Renal cortex interstitium (tissue), 11 donors: ENCODE measurements around the gene SLC30A3. TPM values are rescaled to one million over a fixed set of nuclear protein-coding genes. Genes with fewer than 3 reads are reported as not detected.
A peak's percentile ranks its signal among the peaks of the same experiment; 100 is the strongest.

Source experiments
- DNase-seq, 11 donors: peaks; one replicate each; pipeline ENCODE4 v3.0.0-alpha.2; 2013; ENCODE audit warnings: low read depth in 9 of 11, low spot score in 4 of 11; ENCODE audit errors: extremely low read depth in 1 of 11
- polyA plus RNA-seq, 3 donors: library from polyadenylated mRNA; unstranded; fragments of 120-200 nt; gene quantifications; one replicate each; pipeline ENCODE4 v1.2.1, GENCODE V29; 2013; ENCODE audit not compliant: insufficient read length in 3 of 3

SLC30A3 gene
- polyA plus RNA-seq, 3 donors, result 6.0 to 9.2 (median 7.6) TPM

DNA sequence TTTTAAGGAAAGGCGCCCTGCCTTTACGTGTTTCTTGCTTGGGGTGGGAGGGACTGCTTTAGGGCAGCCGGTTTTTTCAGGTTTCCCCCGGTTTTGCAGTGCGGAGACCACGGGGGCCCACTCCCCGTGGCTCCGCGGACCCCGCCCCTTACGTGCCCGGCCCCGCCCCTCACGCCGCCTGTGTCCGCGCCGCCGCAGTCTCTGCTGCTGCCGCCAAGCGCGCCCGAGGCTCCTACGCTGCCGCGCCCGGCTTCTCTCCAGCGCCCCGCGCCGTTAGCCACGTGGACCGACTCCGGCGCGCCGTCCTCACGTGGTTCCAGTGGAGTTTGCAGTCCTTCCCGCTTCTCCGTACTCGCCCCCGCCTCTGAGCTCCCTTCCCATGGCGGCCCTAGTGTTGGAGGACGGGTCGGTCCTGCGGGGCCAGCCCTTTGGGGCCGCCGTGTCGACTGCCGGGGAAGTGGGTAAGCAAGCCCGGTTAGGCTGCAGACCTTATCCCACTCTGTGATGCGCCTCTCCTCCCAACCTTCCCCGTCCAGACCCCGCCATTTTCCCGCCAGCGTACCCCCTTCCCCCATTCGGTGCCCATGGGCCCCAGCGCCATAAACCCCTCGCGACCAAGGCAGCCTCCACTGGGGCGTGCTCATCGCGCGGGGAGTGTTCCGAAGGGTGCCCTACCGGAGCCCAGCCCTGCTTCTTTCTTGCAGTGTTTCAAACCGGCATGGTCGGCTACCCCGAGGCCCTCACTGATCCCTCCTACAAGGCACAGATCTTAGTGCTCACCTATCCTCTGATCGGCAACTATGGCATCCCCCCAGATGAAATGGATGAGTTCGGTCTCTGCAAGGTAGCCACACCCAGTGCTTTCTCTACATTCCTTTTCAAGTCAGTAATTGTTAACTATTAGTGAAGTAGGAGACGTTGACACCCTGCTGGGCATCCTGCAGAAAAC is 45.4 kb downstream of the SLC30A3 start, which contains the start of gene CAD:
CAD (plus strand) TSS at position 197 of the 949 bp plus-strand sequence; CDS start at position 380, 183 bp downstream.
- DNase-seq, result peak; percentile 50 to 79 (median 72)

DNA sequence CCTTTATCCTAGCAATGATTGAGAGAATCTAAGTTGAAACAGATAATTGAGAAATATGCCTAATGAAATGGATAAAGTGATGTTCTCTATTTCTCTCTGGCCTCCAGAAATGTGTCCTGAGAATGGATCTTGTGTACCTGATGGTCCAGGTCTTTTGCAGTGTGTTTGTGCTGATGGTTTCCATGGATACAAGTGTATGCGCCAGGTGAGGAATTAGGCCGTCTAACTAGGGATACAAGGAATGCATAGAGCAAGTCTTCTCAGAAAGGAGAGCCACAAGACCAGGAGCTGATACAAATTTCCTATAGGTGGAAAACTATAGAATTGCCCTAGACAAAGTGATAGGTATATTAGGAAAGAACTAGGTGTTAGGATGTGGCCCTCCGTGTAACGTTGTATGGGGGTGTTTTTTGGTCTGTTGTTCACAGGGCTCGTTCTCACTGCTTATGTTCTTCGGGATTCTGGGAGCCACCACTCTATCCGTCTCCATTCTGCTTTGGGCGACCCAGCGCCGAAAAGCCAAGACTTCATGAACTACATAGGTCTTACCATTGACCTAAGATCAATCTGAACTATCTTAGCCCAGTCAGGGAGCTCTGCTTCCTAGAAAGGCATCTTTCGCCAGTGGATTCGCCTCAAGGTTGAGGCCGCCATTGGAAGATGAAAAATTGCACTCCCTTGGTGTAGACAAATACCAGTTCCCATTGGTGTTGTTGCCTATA is 46.3 kb downstream of the SLC30A3 start:
- no peak for DNase-seq

DNA sequence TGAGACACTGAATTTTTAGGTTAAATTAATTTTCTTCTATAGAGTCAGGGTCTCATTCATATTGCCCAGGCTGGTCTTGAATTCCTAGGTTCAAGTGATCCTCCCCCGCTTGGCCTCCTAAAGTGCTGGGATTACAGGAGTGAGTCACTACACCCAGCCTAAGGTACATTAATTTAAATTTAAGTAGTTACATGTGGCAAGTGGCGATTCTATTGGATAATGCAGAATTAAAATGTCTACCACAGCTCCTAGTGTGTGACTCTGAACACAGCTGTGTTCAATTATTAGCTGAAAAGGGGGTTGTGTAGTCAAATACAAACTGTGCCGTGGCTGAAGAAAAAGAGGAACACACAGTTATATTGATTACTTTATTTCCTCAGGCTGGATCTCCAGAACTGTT is 47.9 kb downstream of the SLC30A3 start:
- DNase-seq, result no peak

DNA sequence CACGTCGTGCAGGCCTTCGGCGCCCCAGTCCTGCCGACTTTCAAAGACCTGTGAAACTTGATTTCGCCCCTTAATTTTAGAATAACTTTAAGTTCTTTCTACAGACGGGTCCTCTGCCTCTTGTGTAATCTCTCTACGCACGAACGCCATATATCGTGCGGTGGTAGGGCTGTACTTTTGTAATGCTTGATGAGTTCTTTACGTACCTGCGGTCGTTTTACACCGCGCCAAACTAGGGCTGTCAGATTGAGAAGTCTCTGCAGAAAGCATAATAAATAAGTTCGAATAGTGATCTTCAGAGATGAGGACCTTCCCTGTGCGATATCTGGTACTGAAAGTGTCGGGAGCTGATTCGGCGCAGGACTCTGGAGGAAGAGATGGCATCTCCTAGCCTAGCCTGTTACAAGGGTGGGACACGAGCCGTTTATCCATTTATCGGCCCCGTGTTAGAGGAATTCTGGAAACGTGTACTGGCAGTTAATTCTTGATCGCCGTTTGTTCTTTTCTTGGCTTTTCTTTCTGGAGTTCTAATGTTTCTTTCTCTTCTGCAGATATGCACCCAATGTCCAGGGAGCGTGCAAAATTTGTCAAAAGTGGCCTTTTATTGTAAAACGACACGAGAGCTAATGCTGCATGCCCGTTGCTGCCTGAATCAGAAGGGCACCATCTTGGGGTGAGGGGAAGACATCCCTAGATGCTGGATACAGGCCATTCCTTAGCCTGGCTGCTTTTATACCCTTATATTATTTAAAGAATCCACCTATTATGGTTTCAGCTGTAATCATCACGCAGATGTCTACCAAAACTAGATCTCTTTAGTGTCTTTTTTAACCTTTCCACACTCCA is 50.0 kb downstream of the SLC30A3 start:
- peak in 3 of 11 donors; percentile 32 to 53 (median 34) for DNase-seq

DNA sequence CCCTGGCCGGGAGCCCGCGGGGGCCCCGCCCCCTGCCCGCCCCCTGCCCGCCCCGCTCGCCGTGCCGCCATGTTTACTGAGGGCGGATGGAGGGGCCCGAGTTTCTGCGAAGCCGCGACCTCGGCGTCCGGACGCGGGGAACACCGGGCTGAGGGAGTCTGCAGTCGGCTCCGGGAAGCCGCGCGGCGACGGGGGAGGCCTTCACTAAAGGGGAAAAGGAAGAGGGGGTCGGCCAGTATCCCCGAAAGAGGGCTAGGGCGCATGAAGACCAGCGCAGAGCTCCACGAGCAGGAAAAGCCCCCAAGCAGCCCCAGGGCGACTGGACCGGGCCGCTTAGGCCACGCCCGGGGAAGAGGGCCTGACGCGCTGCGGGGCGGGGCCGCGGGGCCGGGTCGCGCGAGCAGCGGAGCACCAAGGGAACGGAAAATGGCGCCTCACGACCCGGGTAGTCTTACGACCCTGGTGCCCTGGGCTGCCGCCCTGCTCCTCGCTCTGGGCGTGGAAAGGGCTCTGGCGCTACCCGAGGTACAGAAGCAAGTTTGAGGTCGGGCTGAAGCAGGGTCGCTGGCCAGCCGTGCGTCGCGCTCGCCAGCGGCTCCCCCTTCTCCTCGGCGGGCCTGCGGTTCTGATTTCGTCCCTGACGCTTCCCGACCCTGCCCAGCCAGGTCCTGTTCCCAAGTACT is 50.8 kb downstream of the SLC30A3 start, which contains the start of the genes ATRAID and SLC5A6:
ATRAID (plus strand) TSS at position 99 of the 683 bp plus-strand sequence; CDS start at position 427, 328 bp downstream.
SLC5A6 (minus strand) TSS at position 326 of the 683 bp plus-strand sequence. CDS start 4,618 bp downstream, outside the sequence.
- peak; percentile 78 to 88 (median 87) for DNase-seq

DNA sequence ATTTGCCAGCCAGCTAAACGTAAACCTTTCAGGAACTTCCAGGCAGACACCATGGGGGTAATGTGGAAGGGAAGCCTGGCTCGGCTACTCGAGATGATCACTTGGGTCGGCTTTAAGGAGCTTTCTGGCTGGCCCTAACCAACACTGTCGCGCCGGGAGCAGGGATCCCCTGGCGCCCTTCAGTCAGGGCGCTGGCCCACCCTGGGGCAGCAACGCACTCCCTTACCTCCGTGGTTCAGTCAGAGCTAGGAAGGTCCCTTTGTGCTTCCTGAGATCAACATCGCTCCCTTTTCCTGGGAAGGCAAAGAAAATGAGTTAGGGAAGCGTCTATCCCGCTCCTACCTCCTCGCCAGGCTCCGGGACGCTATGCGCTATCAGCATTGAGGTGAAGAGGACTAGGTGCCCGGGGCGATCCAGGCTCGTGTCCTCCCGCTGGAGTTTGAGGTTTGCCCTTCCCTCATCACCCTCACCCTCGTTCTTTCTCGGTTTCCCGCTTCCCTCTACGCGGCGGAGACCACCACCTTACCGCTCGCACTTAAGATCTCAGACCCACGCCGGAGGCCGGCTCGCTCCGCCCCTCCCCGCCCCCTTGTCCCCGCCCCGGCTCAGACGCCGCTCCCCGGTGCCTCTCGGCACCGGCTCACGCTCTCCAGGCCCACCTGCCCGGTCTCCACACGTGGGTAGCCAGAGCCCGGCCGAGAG is 51.5 kb downstream of the SLC30A3 start:
- peak in 2 of 11 donors; percentile 4 to 23 for DNase-seq

DNA sequence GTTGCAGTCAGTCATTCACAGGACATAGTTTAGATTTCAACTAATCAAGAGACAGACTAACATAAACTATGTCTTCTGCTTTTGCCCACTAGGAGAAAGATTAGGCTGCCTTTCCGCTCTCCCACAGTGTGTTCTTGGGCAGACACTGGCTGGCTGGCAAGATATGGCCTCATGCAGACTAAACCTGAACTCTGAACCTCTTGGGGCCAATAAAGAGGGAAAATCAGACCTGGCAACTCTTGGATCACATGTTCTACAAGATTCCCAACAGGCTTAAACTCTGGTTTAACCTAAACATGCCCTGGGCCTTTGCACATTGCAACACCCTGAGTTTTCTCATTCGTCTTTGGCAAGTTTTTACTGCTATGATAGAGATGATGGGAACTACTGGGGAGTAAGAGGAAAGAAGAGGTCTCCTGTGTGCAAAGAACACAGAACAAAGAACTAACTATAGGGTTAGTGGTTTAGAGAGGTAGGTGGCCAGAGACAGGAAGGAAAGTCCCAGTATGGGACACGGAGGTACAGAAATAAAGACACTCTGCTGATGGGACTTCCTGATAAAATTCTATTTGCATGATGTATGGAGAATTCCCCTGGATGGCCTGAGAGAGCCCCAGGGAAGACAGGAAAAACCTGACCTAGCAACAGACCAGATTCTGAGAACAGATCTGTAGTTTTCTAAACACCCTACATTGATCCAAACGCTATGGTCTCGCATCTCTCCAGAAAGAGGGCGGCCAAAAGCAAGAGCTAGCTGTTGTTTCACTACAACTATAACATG is 53.0 kb downstream of the SLC30A3 start:
- no peak for DNase-seq

DNA sequence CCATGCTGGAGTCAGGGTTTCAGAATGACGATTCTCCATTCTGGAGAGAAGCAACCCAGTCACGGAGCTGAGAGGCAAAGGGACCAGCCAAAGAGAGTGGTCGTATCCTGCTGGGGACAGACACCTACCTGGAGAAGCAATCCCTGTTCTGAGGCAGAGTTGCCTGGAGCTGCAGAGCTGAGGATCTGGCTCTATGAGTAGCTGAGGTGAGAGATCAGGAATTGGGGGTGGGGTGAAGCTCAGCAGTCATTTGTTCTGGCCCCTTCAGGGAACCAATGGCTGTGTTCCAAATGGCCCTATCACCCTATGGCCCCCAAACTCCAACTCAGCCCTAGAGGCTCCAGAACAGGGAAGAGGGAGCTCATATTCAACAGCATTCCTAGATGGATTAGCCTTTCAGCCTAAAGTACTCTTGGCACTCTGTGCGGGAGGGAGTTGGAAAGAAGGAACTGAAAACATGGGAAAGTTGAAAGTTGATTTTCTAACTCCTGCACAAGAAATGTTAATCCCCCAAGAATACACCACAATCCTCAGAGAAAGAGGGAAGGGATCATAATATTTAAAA is 54.3 kb downstream of the SLC30A3 start:
- DNase-seq, result no peak

DNA sequence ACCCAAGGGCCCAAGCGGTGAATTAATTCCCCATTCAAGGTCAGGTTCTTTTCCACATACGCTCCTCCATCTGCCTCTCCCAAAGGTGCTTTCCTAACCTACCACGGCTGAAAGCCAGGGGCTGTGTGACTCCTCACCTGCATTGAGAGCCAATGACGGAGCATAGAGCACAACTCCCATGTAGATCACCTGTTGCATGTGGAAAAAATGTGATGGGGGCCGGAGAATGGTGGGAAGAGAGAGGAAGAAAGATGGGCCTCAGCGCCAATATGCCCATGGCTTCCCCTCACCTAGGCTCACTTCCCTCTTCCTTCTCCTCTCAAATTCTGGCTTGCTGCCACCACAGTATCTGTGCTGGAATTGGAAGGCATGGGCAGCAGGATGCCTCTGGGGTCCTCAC is 56.5 kb downstream of the SLC30A3 start:
- no peak for DNase-seq

DNA sequence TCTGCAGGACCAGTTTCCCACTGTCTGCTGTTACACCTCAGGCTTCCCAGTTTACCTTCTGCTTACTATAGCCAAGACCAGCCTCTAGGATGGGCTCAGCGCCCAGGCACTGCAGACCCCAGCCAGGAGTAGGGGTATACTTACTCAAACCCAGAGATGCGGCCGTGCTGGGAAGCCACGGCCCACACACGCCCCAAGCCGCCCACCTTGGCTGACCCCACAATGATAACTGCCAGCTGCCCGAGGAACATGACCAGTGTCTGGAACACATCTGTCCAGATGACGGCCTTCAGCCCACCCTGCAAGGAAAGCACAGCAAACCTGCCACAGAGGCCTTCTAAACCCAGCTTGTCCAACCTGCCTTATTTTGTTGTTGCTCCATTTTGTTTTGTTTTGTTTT is 57.6 kb downstream of the SLC30A3 start:
- no peak for DNase-seq

DNA sequence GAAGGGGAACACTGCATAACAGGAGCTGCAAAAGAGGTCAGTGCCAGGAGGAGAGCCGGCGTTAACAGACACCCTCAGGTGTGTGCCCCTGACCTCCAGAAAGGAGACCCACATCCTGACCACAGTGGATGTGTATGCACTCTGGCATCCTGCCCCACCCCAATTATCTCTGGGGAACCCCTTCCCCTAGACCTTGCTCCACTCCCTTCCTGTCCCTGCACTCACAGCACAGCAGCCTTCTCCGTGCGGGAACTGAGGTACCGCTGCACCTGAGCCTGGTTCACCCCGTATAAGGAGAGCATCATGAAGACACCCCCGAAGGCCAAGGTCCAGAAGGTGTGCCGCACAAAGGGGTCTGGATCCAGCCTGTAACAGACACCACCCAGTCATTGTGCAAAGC is 58.3 kb downstream of the SLC30A3 start:
- no peak for DNase-seq

DNA sequence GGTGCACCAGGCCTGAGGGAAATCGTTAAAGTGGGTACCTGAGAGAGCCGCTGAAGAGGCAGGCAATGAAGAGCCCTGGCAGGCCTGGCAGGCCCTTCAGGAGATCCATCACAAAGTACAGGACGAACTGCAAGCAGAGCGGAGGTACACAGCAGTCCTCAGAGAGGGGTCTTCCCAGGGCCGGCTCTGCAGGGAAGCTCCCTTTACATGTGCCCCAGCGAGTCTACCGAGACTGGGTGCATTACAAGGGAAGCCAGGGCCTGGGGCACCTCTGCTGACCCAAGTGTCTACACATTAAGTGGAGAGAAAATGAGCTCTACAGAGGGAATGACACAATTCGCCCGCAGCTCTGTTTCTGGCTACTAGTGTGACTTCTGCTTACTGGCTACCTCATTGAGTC is 59.1 kb downstream of the SLC30A3 start:
- DNase-seq, result no peak

Other genes starting within 250 kb of the SLC30A3 start
- gene TMEM214, start 230.1 kb downstream of the SLC30A3 start, polyA plus RNA-seq, result 10 to 100 TPM; 55.8 to 71.9 (median 63.6) TPM
- gene AGBL5, start 211.4 kb downstream of the SLC30A3 start, polyA plus RNA-seq, result 10 to 100 TPM; 61.9 to 66.8 (median 65.2) TPM
- gene OST4, start 191.4 kb downstream of the SLC30A3 start, polyA plus RNA-seq, result 100 to 1,000 TPM; 234 to 273 (median 243) TPM
- gene EMILIN1, start 184.4 kb downstream of the SLC30A3 start, polyA plus RNA-seq, result 100 to 1,000 TPM in 1 of 3 donors, 10 to 100 TPM in 2; 53.5 to 130 (median 96.3) TPM
- gene KHK, start 176.3 kb downstream of the SLC30A3 start, polyA plus RNA-seq, result 10 to 100 TPM; 42.9 to 58.5 (median 55.3) TPM
- 1 to 10 TPM; 6.2 to 8.6 (median 7.4) TPM for gene CGREF1, start 143.9 kb downstream of the SLC30A3 start, polyA plus RNA-seq
- gene ABHD1, start 139.2 kb downstream of the SLC30A3 start, polyA plus RNA-seq, result 1 to 10 TPM; 1.3 to 1.9 (median 1.6) TPM
- gene PREB, start 128.4 kb downstream of the SLC30A3 start, polyA plus RNA-seq, result 10 to 100 TPM; 42.0 to 55.0 (median 46.4) TPM
- gene PRR30, start 123.6 kb downstream of the SLC30A3 start, polyA plus RNA-seq, result not detected
- under 1 TPM; 0.51 to 0.78 (median 0.62) TPM for gene TCF23, start 114.0 kb downstream of the SLC30A3 start, polyA plus RNA-seq
- gene ATRAID, start 51.0 kb downstream of the SLC30A3 start, polyA plus RNA-seq, result 100 to 1,000 TPM; 148 to 150 (median 148) TPM
- gene SLC5A6, start 50.8 kb downstream of the SLC30A3 start, polyA plus RNA-seq, result 10 to 100 TPM; 37.2 to 47.6 (median 42.0) TPM
- gene CAD, start 45.7 kb downstream of the SLC30A3 start, polyA plus RNA-seq, result 10 to 100 TPM; 50.4 to 54.6 (median 54.1) TPM
- 1 to 10 TPM in 2 of 3 donors, under 1 TPM in 1; 0.59 to 1.7 (median 1.4) TPM for gene DNAJC5G, start 12.4 kb upstream of the SLC30A3 start, polyA plus RNA-seq
- gene TRIM54, start 19.4 kb upstream of the SLC30A3 start, polyA plus RNA-seq, result 1 to 10 TPM; 5.3 to 7.7 (median 5.7) TPM
- gene UCN, start 45.4 kb upstream of the SLC30A3 start, polyA plus RNA-seq, result 1 to 10 TPM in 1 of 3 donors, under 1 TPM in 2; 0.56 to 1.1 (median 0.82) TPM
- 10 to 100 TPM; 74.0 to 90.5 (median 81.4) TPM for gene MPV17, start 60.0 kb upstream of the SLC30A3 start, polyA plus RNA-seq
- 10 to 100 TPM; 68.4 to 72.3 (median 71.3) TPM for gene GTF3C2, start 93.7 kb upstream of the SLC30A3 start, polyA plus RNA-seq
- 10 to 100 TPM; 49.7 to 56.0 (median 52.3) TPM for gene EIF2B4, start 107.3 kb upstream of the SLC30A3 start, polyA plus RNA-seq
- gene SNX17, start 107.6 kb upstream of the SLC30A3 start, polyA plus RNA-seq, result 100 to 1,000 TPM; 101 to 110 (median 101) TPM
- gene ZNF513, start 117.7 kb upstream of the SLC30A3 start, polyA plus RNA-seq, result 10 to 100 TPM; 14.9 to 22.5 (median 21.0) TPM
- gene PPM1G, start 146.5 kb upstream of the SLC30A3 start, polyA plus RNA-seq, result 100 to 1,000 TPM in 1 of 3 donors, 10 to 100 TPM in 2; 84.3 to 105 (median 95.1) TPM
- gene NRBP1, start 165.6 kb upstream of the SLC30A3 start, polyA plus RNA-seq, result 100 to 1,000 TPM; 122 to 134 (median 123) TPM
- gene KRTCAP3, start 179.3 kb upstream of the SLC30A3 start, polyA plus RNA-seq, result 10 to 100 TPM in 1 of 3 donors, 1 to 10 TPM in 2; 5.1 to 10.8 (median 8.6) TPM
- 10 to 100 TPM; 44.4 to 66.7 (median 46.0) TPM for gene IFT172, start 226.7 kb upstream of the SLC30A3 start, polyA plus RNA-seq
- gene FNDC4, start 232.2 kb upstream of the SLC30A3 start, polyA plus RNA-seq, result 1 to 10 TPM; 6.4 to 8.1 (median 7.0) TPM
- gene GCKR, start 233.8 kb upstream of the SLC30A3 start, polyA plus RNA-seq, result under 1 TPM in 2 of 3 donors, not detected in 1; 0.20 to 0.38 TPM